Fibroblast of mammary gland (primary cell): ENCODE measurements around the gene FSCN2.

Experiments used
- DNase-seq: peaks from one replicate; pipeline ENCODE4 v3.0.0-alpha.2; 2010; ENCODE audit warnings: low read depth
- H3K4me3 ChIP-seq: 2 replicates; pipeline ENCODE4 v1.5.1; 2011; ENCODE audit warnings: low read depth, mild to moderate bottlenecking, low read length, moderate library complexity; ENCODE audit not compliant: control insufficient read depth
- TF ChIP-seq, protein P1 (sequence below): conservative IDR thresholded peaks from 2 replicates; pipeline ENCODE4 v1.5.1; 2011; ENCODE audit warnings: low read depth, low read length, inconsistent platforms; ENCODE audit not compliant: control insufficient read depth, insufficient read depth

The FSCN2 gene

DNA sequence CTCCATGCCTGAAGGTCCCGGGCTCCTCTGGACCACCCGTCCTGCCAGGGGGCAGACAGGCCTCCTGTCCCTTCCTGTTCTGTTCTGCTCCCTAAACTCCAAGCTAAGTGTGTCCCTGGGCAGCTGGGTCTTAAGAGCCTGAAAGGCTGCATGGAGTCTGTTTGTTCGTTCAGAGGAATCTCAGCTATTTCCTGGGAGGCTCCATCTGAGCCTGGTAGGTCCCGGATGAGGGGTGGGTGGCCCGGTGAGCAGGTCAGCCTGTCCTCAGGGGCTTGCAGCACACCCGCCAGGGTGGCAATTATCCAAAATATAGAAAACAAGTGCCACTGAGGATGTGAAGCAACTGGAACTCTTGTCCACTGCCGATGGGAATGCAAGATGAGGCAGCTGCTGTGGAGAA lies 28.1 kb upstream of the FSCN2 start:
- TF ChIP-seq, protein P1, sequence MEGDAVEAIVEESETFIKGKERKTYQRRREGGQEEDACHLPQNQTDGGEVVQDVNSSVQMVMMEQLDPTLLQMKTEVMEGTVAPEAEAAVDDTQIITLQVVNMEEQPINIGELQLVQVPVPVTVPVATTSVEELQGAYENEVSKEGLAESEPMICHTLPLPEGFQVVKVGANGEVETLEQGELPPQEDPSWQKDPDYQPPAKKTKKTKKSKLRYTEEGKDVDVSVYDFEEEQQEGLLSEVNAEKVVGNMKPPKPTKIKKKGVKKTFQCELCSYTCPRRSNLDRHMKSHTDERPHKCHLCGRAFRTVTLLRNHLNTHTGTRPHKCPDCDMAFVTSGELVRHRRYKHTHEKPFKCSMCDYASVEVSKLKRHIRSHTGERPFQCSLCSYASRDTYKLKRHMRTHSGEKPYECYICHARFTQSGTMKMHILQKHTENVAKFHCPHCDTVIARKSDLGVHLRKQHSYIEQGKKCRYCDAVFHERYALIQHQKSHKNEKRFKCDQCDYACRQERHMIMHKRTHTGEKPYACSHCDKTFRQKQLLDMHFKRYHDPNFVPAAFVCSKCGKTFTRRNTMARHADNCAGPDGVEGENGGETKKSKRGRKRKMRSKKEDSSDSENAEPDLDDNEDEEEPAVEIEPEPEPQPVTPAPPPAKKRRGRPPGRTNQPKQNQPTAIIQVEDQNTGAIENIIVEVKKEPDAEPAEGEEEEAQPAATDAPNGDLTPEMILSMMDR: no peak
- H3K4me3 ChIP-seq: no peak overlapping the region
- no peak for DNase-seq

DNA sequence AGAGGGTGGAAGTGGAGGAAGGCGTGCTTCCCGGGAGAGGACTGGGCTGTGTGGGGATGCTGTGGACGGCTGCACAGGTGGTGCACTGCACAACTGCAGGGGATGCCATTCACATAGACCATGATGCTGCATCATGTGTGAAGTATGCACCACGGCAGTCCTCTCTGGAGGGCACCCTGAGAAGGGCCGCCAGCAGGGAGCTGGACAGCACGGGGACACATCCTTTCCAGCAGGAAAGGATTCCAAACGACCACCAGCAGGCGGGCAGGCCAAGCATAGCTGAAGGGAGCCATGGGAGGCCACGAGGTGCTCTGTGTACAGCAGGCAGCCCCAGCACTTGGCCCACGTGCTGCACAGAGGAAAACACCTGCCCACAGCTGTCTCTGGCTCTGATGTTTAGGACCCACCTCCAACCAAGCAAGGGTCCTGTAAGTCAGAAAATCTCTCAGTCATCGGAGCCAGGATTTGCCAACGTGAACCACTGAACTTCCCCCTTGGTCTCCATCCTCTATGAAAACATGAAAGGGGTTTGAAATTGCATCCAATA lies 25.6 kb upstream of the FSCN2 start:
- DNase-seq: no peak
- no peak overlapping the region for H3K4me3 ChIP-seq
- TF ChIP-seq, protein P1: no peak

DNA sequence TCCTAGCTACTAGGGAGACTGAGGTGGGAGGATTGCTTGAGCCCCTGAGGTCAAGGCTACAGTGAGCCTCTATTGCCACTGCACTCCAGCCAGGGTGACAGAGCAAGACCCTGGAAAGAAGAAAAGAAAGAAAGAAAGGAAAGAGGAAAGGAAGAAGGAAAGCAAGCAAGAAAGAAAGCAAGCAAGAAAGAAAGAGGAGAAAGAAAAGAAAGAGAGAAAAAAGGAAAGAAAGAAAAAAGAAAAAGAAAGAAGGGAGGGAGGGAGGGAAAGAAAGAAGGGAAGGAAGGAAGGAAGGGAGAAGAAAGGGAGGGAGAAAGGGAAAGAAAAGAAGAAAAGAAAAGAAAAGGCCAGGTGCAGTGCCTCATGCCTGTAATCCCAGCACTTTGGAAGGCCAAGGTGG lies 24.6 kb upstream of the FSCN2 start:
- no peak for DNase-seq
- H3K4me3 ChIP-seq: no peak overlapping the region
- TF ChIP-seq, protein P1: no peak

DNA sequence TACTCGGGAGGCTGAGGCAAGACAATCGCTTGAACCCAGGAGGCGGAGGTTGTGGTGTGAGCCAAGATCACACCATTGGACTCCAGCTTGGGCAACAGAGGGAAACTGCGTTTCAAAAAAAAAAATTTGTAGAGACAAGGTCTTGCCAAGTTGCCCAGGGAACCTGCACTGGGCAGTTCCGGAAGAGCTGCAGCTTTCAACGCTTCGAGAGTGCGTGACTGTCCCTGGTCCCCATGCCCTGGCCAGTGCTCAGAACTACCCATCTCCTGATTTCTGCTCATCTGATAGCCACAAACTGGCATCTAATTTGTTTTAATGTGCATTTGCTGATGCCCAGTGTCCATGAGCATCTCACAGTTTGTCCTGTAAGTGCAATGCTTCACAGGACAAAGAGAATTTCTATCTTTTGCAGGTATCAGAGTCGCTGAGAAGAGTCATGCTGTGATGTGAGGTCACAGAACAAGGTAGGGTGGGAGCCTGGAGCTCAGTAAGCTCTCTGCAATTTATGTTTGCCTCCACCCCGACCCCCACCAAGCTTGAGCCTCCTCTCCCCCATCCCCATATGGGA lies 19.5 kb upstream of the FSCN2 start:
- TF ChIP-seq, protein P1: no peak
- peak; percentile 69 for DNase-seq

DNA sequence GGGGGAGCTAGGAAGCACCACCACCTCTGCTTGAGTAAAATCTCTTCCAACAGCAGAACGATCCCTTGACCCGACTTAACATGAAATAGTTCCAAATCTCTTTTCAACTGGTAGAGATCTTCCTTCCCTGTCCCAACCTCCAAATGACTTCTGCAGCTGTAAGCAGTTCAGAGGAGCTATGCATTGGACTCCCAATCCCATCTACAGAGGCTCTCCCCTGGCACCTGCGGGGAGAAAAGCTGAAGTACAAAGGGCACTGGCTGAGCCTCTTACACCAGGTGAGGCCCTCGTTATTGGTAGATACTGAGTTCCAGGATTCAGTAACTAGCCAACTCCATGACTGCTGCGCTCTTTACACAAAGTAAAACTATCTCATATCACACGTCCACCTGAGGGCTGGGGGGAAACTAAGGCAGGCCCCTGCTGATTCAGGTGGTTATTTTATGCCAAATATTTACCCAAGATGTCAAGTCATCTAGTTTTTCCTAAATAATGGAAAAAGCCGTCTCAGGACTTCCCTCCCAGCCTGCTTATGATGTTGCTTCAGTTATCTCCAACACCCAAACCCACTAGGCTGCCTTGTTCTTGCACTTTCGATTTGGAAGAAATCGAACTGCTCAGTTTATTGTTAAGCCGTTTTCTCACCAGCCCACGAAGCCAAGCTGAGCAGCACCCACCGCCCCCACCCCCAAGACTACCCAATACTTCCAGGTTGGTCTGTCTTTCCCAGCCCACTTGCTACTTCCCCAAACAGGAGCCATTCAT lies 18.8 kb upstream of the FSCN2 start:
- peak; percentile 41 for DNase-seq
- TF ChIP-seq, protein P1: no peak
- peak overlapping the region; percentile 94 for H3K4me3 ChIP-seq

More for the DNA sequence above, 19.5 kb upstream of the FSCN2 start:
- H3K4me3 ChIP-seq: peak overlapping the region; percentile 94

DNA sequence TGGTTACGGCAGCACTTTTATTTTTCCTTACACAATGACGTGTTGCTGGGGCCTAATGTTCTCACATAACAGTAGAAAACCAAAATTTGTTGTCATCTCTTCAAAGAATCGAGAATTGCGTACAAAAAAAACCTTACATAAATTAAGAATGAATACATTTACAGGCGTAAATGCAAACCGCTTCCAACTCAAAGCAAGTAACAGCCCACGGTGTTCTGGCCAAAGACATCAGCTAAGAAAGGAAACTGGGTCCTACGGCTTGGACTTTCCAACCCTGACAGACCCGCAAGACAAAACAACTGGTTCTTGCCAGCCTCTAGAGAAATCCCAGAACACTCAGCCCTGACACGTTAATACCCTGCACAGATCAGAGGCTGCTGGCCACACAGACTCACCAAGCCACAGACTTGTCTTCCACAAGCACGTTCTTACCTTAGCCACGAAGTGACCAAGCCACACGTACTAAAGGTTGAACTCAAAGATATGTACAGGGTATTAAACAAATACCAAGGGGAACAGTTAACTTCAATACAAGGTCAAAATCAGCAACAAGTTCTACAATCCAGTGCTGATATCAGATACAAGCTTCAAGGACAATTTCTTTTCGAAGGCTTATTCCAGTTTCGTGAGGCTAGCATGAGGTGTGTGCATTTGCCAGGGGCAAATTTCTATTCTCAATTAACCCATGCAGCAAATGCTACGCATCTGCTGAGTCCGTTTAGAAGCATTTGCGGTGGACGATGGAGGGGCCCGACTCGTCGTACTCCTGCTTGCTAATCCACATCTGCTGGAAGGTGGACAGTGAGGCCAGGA lies 18.0 kb upstream of the FSCN2 start:
- TF ChIP-seq, protein P1: no peak
- DNase-seq: peak; percentile 33
- H3K4me3 ChIP-seq: peak overlapping the region; percentile 94
